GM19240 (cell line): Measurements from ENCODE around the gene SLC35A2.

Experiments used
- DNase-seq: peaks from one replicate; pipeline ENCODE4 v3.0.0; 2011; ENCODE audit warnings: low spot score; ENCODE audit not compliant: insufficient read length

Gene SLC35A2

DNA sequence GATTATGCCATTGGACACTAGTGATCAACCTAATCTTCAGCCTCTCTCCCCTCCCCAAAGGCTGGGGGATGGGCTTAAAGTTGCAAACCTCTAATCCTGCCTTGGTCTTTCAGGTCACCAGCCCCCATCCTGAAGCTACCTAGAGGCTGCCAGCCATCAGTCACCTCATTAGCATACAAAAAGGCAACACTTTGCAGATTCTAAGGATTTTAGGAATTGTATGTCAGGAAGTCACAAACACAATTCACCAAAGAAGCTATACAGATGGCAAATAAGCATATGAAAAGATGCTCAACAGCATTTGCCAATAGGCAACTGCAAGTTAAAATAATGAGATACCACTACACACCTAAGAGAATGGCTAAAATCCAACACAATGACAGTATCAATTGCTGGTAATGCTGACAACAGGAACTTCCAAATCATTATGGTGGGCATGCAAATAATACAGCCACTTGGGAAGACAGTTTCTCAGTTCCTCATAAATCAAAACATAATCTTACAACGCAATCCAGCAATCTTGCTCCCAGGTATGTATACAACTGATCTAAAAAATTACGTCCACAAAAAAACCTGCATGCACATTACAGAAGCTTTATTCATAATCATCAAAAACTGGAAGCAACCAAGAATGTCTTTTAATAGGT lies 16.4 kb upstream of the SLC35A2 start:
- DNase-seq, result no peak

DNA sequence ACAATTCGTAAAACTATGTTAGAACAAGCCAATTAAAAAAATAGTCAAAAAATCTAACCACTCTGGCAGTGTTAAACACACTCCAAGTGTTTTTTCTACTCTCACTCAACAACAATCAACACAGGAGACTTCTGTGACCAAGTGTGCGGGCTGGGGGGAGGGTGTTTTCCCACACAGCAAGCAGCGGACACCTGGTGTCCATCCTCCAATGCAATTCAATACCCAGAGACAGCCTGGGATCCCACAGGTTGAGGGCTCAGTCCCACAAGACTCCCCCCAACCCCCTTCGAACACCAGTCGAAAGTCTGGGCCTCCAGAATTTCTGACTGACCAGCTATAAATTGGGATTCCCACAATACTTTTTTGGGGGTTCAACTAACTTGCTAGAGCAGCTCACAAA lies 15.7 kb upstream of the SLC35A2 start:
- no peak for DNase-seq

DNA sequence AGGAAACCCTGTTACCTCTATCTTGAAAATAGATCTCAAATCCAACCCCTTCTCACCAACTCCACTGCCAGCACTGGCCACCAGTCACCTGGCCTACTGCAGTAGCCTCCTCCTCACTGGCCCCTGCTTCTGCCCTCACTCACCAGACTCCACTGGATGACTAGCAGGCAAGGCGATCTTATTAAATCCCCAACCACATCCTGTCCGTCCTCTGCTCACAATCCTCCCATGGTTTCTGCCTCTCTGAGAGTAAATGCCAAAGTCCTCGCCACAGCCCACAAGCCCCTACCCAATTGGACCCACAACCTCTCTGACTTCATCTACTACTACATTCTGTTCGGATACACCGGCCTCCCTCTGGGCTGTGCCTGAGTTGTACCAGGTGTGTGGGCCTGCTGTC lies 12.8 kb upstream of the SLC35A2 start:
- DNase-seq, result no peak

DNA sequence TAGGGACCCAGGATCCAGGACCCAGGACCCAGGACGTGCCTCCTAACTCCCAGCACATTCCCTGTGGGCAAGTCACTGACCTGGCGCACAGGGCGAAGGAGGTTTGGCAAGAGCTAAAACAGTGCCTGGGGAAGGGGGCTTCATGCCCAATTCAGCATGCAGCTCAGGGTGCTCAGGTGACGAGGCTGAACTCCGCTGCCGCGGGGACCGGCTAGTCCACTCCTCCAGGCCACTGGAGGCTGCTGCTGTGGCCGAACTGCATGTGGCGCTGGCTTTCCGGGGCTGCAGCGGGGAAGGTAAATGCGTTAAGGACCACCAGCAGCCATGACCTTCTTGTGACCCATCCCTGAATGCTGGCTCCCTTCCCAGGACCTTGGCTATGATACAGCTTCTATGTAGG lies 12.3 kb upstream of the SLC35A2 start:
- DNase-seq, result no peak

DNA sequence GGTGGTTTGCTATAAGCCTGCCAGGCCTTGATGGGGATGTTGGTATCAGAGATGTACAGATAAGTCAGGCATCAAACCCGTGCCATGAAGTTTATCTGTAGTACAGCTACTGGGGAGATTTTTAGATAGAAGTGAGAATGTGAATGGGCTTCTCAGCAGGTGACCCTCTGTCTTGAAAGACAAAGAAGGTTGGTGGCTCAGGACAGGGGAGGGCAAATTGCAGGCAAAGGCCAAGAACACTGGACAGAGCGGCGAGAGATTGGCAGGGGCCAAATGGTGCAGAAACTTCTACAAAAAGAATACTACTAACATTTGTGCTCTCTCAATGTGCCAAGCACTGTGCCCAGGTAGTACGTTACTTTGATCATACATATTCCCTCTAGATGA lies 9.3 kb upstream of the SLC35A2 start:
- DNase-seq, result no peak

DNA sequence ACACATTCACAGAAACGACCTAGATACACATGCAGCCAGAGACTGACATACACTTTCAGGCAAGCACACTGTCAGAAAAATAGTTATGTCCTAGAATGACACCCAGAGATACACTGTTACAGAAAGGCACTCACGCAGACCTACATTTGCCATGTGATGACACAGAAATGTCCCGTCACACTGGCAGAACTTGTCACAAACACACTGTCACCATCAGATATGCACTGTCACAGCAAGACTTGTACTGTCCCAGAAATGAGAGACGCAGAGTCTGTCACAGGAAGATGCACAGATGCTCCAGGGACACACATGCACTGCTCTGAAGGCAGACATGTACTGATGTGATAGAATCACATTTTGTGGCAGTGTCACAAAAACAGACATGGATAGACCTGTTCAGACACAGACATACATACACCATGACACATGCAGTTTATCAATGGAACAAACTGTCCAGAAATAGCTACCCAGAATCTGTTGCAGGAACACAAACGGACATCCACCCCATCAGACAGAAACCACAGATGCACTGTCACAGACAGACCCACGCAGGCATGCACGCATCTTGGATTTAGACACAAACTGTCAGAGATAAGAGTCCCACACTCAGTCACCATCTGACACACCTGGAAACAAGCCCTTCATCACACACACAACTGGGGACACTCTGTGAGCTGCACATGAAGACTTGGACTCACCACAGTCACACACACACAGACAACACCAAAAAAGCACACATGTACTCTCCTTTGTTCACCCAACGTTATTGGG lies 8.7 kb upstream of the SLC35A2 start:
- DNase-seq, result no peak

DNA sequence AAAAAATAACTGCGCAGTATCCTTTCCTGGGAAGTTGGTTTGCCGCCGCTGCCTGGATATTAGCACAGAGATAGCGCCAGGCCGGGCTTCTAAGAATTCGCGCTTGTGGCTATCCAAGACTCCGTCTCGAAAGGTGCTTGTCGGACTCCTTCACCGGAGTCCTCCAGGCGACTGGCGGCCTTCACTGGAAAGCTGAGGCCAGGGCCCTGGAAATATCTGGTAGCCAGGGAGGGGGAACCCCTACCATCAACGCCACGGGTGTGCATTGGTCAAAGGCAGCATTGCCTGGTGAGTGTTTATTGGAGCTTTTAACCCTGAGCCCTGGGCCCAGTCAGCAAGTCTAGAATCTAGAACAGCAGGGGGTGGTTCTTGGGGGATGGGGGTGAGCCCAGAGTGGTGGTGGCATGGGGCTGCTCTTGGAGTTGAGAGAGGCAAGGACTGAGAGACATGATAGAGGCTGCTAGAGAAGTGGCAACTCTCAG lies 8.0 kb upstream of the SLC35A2 start:
- DNase-seq, result no peak

DNA sequence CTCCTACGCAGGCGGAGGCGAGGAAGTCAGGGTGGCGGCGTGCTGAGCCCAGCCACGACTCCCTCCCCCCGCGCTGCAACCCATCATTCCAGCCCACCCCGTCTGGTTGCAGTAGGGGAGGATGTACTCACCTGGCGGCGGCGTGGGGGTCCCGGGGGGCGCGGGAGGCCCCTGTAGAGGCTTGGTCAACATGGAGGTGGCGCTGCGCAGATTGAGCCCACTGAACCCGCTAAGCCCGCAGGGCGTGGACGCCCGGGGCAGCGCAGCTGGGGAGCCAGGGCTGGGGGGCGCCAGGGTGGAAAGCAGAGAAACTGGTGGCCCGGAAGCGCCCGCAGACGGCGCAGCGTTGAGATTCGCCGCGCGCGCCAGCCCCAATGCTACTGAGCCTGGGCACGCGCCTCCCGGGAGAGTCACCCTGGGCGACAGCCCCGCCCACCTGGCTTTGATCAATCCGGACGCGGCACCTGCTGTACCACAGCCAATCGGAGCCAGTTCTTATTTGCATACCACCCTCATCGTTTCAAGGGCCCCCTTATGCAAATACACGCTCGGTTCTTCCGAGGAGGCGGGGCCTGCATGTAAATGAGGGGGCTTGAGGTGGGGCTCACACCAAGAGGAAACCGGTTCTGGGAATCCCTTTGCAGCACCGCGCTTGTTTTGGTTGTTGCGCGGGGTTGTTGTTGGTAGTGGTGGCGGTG lies 7.3 kb upstream of the SLC35A2 start, which contains the start of gene PIM2:
Gene PIM2 (minus strand): TSS at position 382 of the 698 bp plus-strand sequence. CDS start 190 bp downstream, at position 192.
- peak; percentile 68 for DNase-seq

DNA sequence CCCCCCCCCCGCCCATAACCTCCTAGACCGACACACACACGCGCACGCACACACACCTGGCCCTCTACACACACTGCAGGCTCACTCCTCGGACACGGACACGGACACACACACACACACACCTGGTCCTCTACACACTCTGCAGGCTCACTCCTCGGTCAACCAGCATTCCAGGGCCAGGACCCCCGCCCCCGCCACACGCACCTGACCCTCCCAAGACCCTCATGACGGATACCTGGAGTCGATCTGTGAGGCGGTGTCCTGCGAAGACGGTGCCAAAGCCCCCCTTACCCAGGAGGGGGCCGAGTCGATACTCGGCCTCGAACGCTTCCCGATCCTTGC lies 6.8 kb upstream of the SLC35A2 start:
- no peak for DNase-seq

DNA sequence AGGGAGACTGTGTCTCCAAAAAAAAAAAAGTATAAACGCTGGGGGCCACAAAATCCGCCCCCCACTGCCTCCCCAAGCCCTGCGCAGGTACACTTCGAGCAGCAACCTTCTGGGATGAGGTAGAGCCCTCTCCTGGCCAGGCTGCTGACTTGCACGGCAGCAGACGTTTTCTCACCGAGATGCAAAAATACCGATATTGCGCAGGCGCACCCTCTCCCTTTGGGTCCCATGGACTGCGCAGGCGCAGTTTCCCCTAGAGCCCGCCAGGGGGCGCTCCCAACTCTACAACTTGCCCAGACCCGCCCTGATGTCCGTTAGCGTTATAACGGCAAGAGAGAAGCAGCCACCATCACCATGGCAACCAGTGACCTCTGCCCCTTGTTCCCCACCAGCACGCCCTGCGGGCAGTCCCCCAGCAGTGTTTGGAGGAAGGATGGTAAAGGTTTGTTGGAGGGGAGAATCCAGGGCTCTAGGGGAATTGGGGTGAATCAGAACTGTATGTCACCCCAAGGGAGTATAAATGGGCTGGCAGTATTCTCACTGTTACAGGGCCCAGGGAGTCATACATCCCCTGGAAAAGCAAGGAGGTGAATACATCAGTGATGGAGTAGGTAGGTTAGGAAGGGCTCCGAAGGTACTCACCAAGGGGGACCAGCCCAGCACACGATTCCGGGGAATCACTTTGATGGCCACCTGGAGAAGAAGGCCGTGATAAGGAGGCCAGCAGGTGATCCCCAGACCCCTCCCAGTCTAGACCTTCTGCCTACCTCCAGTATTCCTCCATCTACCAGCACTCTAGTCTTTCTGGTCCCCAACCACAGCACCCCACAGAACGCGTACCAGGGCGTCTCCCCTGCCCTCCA lies 5.9 kb upstream of the SLC35A2 start:
- no peak for DNase-seq

DNA sequence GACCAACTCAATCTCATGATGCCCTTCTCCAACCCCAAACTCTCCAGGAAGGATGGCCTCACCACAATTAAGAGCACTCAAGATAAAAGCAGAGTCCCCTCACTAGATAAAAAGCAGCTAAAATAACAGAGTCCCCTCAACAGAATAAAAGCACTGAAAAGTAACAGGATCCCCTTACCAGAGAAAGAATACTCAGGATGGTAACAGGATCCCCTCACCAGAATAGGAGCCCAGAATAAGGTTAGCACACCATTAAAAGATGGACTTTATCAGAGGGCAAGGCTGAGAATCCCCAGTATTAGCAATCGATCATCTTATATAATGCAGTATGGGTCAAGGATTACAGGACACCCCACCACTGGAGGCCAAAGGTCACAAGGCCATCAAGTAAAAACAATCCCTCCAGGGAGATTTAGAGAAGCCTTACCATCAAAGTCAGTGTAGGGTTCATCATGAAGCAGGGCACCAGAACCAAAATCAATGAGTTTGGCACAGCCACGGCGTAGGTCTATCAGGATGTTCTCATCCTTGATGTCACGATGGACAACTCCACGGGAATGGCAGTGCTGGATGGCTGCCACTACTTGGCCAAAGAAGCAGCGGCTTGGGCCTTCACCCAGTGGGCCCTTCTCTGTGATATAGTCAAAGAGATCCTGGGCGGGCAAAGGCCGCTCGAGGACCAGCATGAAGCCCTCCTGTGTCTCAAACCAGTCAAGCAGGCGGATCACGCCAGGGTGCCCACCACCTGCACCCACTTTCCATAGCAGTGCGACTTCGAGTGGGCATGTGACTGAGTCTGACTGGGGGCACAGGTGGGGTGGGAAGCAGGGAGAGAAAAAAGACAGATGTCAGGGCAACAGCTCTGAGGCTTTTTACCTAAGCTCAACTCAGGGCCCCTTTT lies 3.4 kb upstream of the SLC35A2 start:
- DNase-seq, result no peak

DNA sequence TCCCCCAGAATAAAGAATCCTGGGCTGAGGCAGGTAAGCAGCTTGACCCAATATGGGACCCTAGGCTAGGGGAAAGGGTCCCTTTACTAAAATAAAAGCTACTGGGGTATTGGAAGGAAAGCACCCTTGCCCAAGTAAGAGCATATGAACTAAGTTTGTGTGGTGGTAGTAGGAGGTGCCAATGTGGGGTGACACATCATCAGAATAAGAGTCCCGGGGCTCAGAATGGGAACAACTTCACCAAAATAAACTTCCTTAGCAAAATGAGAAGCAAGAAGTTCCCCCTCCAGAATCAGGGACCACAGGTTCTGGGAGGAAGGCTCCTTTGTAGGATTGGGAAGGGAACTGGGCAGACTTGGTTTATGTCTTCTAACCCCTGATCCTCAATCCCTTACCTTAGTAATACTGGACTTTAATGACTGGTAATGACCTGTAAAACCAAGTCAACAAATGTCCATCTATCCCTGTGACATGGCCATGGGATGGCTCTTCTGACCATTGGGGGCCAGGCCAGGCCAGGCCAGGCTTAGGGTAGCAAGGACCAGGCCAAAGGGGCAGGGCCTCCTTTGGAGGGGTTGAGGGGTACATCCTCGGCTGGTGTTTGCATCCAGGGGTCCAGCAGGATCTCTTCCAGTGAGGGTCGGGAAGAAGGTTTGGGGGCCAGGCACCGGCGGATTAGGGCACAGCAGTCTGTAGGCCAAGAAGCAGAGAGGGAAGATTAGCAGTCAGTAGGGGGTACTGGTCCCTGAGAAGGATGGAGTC lies 2.3 kb upstream of the SLC35A2 start:
- no peak for DNase-seq

DNA sequence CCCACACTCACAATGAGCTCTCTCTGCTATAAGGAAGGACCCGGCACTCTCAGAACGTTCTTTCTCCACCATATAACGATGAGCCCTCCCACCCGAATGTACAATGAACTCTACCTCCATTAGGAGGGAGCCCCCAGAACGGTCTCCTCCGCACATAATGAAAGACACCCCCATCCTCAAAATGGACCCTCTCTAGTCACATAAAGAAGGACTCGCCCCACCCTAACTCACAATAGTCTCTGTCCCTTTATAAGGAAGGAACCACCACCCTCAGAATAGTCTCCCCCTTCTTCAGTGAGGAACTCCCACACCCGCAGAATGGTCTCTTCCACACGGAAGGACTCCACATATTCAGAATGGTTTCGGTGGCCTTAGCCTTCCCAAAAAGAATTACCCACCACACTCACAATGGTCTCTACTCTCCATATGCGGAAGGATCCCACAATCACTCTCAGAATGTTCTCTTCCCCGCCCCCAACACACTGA lies 477 bp downstream of the SLC35A2 start:
- DNase-seq, result no peak

DNA sequence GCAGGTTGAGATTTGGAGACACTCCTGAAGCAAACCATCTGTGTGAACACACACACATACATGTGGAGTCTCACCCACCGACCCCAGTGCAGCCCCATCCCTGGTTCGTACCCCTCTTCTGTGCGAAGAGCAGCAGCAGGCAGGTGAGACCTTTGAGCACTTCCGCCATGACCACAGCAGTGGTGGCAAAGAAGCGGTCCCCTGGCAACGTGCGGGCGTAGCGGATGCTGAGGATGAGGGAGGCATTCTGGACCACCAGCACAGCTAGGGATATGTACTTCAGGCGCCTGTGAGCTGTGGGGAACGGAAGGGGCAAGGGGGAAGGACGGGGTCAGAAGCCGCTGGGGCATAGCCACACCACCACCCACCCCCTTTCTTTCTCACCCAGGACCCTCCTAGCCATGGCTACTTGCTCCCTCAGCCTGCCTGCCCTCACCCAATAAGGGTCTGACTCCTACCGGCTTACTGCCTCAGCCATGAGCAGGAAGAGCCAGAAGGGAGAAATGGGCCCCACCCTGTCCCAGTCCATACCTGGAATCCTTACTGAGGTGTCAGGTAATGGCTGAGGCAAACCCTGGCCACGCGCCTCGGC lies 1.6 kb downstream of the SLC35A2 start:
- no peak for DNase-seq

DNA sequence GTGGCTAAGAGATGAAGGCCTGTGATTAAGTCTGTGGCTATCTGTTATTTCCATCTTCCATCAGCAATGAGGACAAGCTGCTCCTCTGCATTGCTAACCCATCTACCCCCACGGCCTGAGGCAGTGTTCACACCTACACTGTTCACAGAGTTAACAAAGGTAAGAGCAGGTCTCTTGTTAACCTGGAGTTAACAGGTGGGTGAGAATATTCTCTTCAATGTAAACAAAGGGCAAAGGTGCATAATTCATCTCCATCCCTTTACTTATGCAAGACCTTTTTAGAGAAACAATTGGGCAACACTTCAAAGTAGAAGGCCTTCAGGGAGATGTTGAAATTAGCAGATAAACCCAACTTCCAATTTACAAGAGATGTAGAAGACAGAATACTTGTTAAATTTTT lies 2.8 kb downstream of the SLC35A2 start:
- DNase-seq, result no peak

DNA sequence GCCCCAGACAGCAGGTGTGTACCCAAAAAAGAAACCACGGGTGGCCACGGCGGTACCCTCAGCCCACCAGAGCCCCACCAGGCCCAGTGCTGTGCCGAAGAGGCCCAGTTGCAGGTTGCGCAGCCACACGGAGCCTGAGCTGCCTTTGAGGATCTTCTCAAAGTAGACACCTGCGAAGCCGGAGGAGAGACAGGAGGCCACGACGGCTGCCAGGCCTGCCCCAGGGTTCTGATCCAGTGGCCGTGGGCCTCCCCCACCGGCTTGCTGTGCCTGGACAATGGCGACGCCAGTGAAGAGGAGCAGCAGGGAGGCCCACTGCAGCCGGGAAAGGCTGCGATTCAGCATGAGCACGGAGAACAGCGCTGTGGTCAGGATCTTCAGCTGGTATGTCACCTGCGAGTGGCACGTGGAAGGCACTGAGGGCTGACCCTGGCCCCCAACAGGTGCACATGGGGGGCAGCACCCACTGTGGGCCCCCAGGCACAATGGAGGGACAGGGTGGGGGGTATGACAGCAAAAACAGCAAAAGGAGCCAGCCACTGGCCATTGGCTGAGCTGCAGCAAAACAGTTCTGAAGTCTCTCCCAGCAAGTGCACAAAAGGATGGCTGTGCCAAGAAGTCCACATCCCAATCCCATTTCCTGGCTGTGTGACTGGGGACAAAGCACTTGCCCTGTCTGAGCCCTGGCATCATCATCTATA lies 6.2 kb downstream of the SLC35A2 start:
- DNase-seq, result no peak

DNA sequence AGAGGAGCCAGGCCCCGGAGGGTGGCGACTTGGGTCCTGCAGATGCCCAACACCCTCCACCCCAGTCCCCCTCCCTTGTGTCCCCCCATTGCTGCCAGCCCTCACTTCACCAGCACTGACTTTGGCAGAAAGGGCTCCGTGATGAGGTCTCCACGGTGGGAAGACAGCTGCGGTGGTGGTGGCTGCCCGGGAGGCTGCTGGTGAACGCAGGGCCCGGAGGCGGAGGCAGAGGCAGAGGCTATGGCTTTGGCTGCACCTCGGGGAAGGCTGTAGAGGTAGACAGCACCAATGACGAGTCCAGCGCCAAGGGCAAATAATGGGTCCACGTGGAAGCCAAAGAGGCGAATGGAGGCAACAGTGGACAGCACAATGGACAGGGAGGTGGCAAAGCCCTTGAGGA lies 6.8 kb downstream of the SLC35A2 start:
- DNase-seq, result no peak

DNA sequence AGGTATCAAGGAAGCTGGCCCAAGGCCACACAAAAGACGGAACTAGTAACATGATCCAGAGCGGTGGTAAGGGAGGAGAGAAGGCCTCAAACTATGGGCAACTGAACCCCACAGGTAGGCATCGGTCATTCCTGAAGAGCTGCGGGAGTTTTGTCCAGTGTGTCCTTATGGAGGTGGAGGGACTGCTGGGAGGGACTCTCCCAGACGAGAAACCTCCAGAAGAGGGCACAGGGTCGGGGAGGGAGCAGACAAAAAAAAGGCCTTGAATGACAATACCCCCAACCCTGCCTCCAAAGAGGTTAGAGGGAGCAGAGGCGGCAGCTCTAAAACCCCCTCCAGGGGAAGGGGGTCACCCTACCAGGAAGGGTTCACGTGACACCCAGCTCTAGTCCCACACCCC lies 7.3 kb downstream of the SLC35A2 start:
- DNase-seq, result no peak

DNA sequence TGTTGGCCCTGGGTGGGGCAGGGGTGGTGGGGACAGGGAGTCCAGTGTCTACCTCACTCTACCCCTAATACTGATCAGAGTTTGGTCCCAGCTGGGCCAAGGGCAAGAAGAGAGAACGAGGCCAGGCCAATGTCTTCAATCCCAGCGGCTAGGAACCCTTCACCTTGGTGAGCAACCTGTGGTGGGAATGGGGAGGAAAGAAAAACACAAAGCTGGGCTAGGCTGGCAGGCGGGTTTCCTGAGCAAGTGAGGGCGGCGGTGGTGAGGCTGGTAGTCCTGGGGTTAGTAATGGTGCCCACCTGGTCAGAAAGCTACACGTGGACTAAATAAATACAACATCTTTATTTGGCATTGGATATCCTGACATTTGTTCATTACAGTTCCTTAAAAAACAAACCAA lies 8.2 kb downstream of the SLC35A2 start:
- no peak for DNase-seq
